HepG2 (cell line): ENCODE results near the gene BSND. TPM values are rescaled to one million over a fixed set of nuclear protein-coding genes. Genes with fewer than 3 reads are reported as not detected.

Source experiments
- ATAC-seq: fragments of 200-7000 bp; cut with Tn5 transposase; 3 replicates; pipeline ENCODE4 v1.9.1; 2020; ENCODE audit warnings: mild to moderate bottlenecking, moderate library complexity
- BruUV-seq: library from RNA; stranded (reverse); fragments of 400-500 nt; replicated peaks from 2 replicates; lab custom pipeline; 2021; lab: Mats Ljungman, UMichigan
- CTCF ChIA-PET: fragments of 300-600 bp; formaldehyde crosslinking; extraction: SDS; loops from one replicate; lab custom pipeline; 2021; ENCODE audit warnings: low total read pairs, inconsistent platforms, low intra/inter-chr PET ratio; lab: Yijun Ruan, JAX
- POLR2A ChIA-PET: fragments of 350-600 bp; sonication (Branson Sonifier 250); formaldehyde crosslinking; loops from one replicate; lab custom pipeline; 2020; ENCODE audit warnings: antibody characterized with exemption, inconsistent platforms; lab: Yijun Ruan, JAX
- DNase-seq: peaks from one replicate; pipeline ENCODE4 v3.0.0-alpha.2; 2015; ENCODE audit warnings: low spot score
- FAIRE-seq: peaks from 3 replicates; lab custom pipeline; 2011; peaks lifted over from hg19 to GRCh38; lab: Jason Lieb, UNC
- H2AFZ ChIP-seq: one replicate; pipeline ENCODE4 v1.6.1; 2011; ENCODE audit warnings: low read length, inconsistent platforms
- H3K27ac ChIP-seq: fragments of 300-600 bp; 3 replicates; pipeline ENCODE4 v1.8.0; 2011; ENCODE audit warnings: mixed run types, mild to moderate bottlenecking, mixed read lengths, low read length, inconsistent platforms; ENCODE audit not compliant: insufficient read depth; ENCODE audit errors: extremely low read length
- H3K27me3 ChIP-seq, 2 experiments: fragments of 200-600 bp in 1 of 2; 2 replicates in 1 of 2; 3 replicates in 1 of 2; pipeline versions ENCODE4 v1.6.0 to v1.8.0; 2011; ENCODE audit warnings: low read length in 2 of 2, mild to moderate bottlenecking in 2 of 2, moderate library complexity in 2 of 2, inconsistent platforms in 1 of 2; ENCODE audit not compliant: insufficient read depth in 2 of 2, control insufficient read depth in 1 of 2
- H3K36me3 ChIP-seq, 2 experiments: fragments of 200-600 bp in 1 of 2; replicated peaks in 1 of 2; 2 replicates in 1 of 2; 3 replicates in 1 of 2; pipeline versions ENCODE4 v1.5.1 to v1.8.0; 2011; ENCODE audit warnings: low read length in 2 of 2, inconsistent platforms in 1 of 2; ENCODE audit not compliant: insufficient read depth in 2 of 2, control insufficient read depth in 1 of 2
- H3K4me1 ChIP-seq: 2 replicates; pipeline ENCODE4 v1.5.1; 2012; ENCODE audit warnings: low read length, inconsistent platforms; ENCODE audit not compliant: insufficient read depth
- H3K4me2 ChIP-seq: 2 replicates; pipeline ENCODE4 v1.6.0; 2011; ENCODE audit warnings: low read depth, low read length, inconsistent platforms
- H3K4me3 ChIP-seq, 3 experiments: fragments of 200-600 bp in 1 of 3; sonication (generic), shearing (Covaris generic) in 1 of 3; replicated peaks in 1 of 3; 2 replicates each; pipeline ENCODE4 v1.5.1; 2011 to 2016; ENCODE audit warnings: low read length in 3 of 3, inconsistent platforms in 2 of 3, low read depth in 2 of 3, mild to moderate bottlenecking in 2 of 3, control low read depth in 1 of 3, mixed read lengths in 1 of 3; ENCODE audit not compliant: insufficient read depth in 1 of 3
- H3K79me2 ChIP-seq: one replicate; pipeline ENCODE4 v1.6.1; 2011; ENCODE audit warnings: low read length, inconsistent platforms; ENCODE audit not compliant: insufficient read depth
- H3K9ac ChIP-seq: 2 replicates; pipeline ENCODE4 v1.6.0; 2011; ENCODE audit warnings: mild to moderate bottlenecking, low read depth, low read length, inconsistent platforms; ENCODE audit not compliant: insufficient read depth
- H3K9me3 ChIP-seq: 2 replicates; pipeline ENCODE4 v1.5.1; 2012; ENCODE audit warnings: mild to moderate bottlenecking, low read length
- H4K20me1 ChIP-seq: 2 replicates; pipeline ENCODE4 v1.6.0; 2011; ENCODE audit warnings: inconsistent platforms, mild to moderate bottlenecking, low read length, moderate library complexity; ENCODE audit not compliant: insufficient read depth
- ELK4 ChIP-seq: sonication (generic); formaldehyde crosslinking; IDR thresholded peaks from 2 replicates; pipeline ENCODE4 v1.9.0; 2021; ENCODE audit warnings: missing genetic modification reagents, borderline replicate concordance
- HIC2 ChIP-seq: sonication (generic); formaldehyde crosslinking; IDR thresholded peaks from 2 replicates; pipeline ENCODE4 v1.9.0; 2022; ENCODE audit warnings: low read depth, missing genetic modification reagents
- KLF15 ChIP-seq: sonication (generic); formaldehyde crosslinking; IDR thresholded peaks from 2 replicates; pipeline ENCODE4 v1.8.1; 2023; ENCODE audit warnings: borderline replicate concordance, mild to moderate bottlenecking, inconsistent platforms, missing genetic modification reagents, mixed read lengths
- PPARG ChIP-seq: conservative IDR thresholded peaks from 2 replicates; pipeline ENCODE4 v1.6.1; 2016; ENCODE audit warnings: missing biosample characterization, missing genetic modification reagents
- RAD21 ChIP-seq: fragments of 450-650 bp; formaldehyde crosslinking; IDR thresholded peaks from 2 replicates; pipeline ENCODE4 v1.5.0; 2020; ENCODE audit warnings: mild to moderate bottlenecking
- THAP7 ChIP-seq: sonication (generic); formaldehyde crosslinking; IDR thresholded peaks from 2 replicates; pipeline ENCODE4 v1.8.1; 2023; ENCODE audit warnings: mild to moderate bottlenecking, missing genetic modification reagents
- TOE1 ChIP-seq: sonication (generic); formaldehyde crosslinking; IDR thresholded peaks from 2 replicates; pipeline ENCODE4 v1.4.0; 2020; ENCODE audit warnings: mild to moderate bottlenecking, missing genetic modification reagents
- ZMYM3 ChIP-seq: sonication (generic); formaldehyde crosslinking; IDR thresholded peaks from 2 replicates; pipeline ENCODE4 v1.5.1; 2020; ENCODE audit warnings: mild to moderate bottlenecking, missing genetic modification reagents
- ZNF160 ChIP-seq: sonication (generic); formaldehyde crosslinking; IDR thresholded peaks from 2 replicates; pipeline ENCODE4 v1.8.0; 2022; ENCODE audit warnings: mild to moderate bottlenecking, inconsistent platforms, missing genetic modification reagents
- ZNF30 ChIP-seq: sonication (generic); formaldehyde crosslinking; IDR thresholded peaks from 2 replicates; pipeline ENCODE4 v1.5.0; 2020; ENCODE audit warnings: mild to moderate bottlenecking, missing genetic modification reagents
- ZNF343 ChIP-seq: sonication (generic); formaldehyde crosslinking; IDR thresholded peaks from 2 replicates; pipeline ENCODE4 v1.4.0; 2020; ENCODE audit warnings: mild to moderate bottlenecking, missing genetic modification reagents
- ZNF546 ChIP-seq: sonication (generic); formaldehyde crosslinking; conservative IDR thresholded peaks from 2 replicates; pipeline ENCODE4 v1.8.1; 2023; ENCODE audit warnings: mild to moderate bottlenecking, missing genetic modification reagents
- WGBS: methylation state at CpG from one replicate; pipeline ENCODE4 v1.1.6; 2017; ENCODE audit warnings: low lambda C conversion rate; 5-methylcytosine and 5-hydroxymethylcytosine counted together
- in situ Hi-C: cut with HindIII; loops from 2 replicates; pipeline ENCODE4 v1.10.0; 2017; ENCODE audit warnings: low pct_unique_long_range_greater_than_20kb; ENCODE audit not compliant: extremely low pct_ligation_motif_present
- intact Hi-C: fragments of 100-400 bp; cut with micrococcal nuclease; formaldehyde crosslinking; loops from one replicate; pipeline ENCODE4 v1.10.0; 2022; ENCODE audit not compliant: unreplicated experiment
- polyA plus RNA-seq, 8 experiments: library from polyadenylated mRNA; depleted of rRNA in 3 of 8; stranded (reverse) in 7 of 8; unstranded in 1 of 8; fragments of >200 nt; fragmentation: Illumina TruSeq in 4 of 8; extraction: Trizol in 4 of 8; gene quantifications; 2 replicates each; pipeline versions ENCODE4 v1.2.1 to v1.2.3, GENCODE V29; 2011 to 2016; ENCODE audit warnings: low read depth in 4 of 8, missing spikeins in 1 of 8, mixed read lengths in 1 of 8; ENCODE audit not compliant: insufficient read depth in 1 of 8
- total RNA-seq, 5 experiments: library from RNA; depleted of rRNA; stranded (reverse); fragments of >200 nt; fragmentation: Illumina TruSeq; extraction: Trizol; gene quantifications; 2 replicates each; pipeline ENCODE4 v1.2.3, GENCODE V29; 2016; ENCODE audit warnings: low read depth in 1 of 5

Gene BSND
- total and polyA plus RNA-seq, 2 of the 13 experiments (the other 11 are each of a cell fraction or from before 2014, with no cell fraction given) = not detected

- Histone ChIP-seq H2AFZ (no peak overlapping the region), H3K9me3 (no peaks in the 10 kb centered on the region), H3K36me3 (no peaks in the 10 kb centered on the region), H4K20me1 (no peaks in the 10 kb centered on the region), H3K9ac (no peak overlapping the region), H3K4me2 (no peak overlapping the region), H3K79me2 (no peaks in the 10 kb centered on the region), H3K27ac (no peak overlapping the region), H3K4me3 (no peak overlapping the region), H3K4me1 (0 out of 2 replicates have a peak, but pooled peaks cover 6% of the 10 kb centered on the region)
- WGBS = 8% methylated on average over 4 of the region's 4 CpGs
- ATAC-seq (no peak), DNase-seq (no peak)
- no TSS peak for BruUV-seq
- CTCF ChIA-PET = no interaction called here
- intact Hi-C loops (no loop called here), in situ Hi-C loops (no loop called here)
- POLR2A ChIA-PET = no interaction called here
- TF ChIP-seq KLF15 (CRISPR knock-in tag) (no peak), RAD21 (CRISPR knock-in tag) (no peak), ZNF343 (no peak), ZNF30 (CRISPR knock-in tag) (no peak), ELK4 (CRISPR knock-in tag) (no peak), PPARG (CRISPR knock-in tag) (no peak), ZNF160 (no peak), ZNF546 (CRISPR knock-in tag) (no peak), THAP7 (CRISPR knock-in tag) (no peak), HIC2 (CRISPR knock-in tag) (no peak), TOE1 (CRISPR knock-in tag) (no peak), ZMYM3 (no peak)
- TF ChIP-seq, all 625 proteins: peak for 0
- peaks cover 7 to 43% of the 10 kb centered on the region in 2 experiments for H3K27me3 ChIP-seq
- no peak for FAIRE-seq
Measured at GRCh38 chr1:54975356-54976108, 23.2 kb upstream of the BSND start.
